GM23338 (cell line): Measurements from ENCODE around the gene FAM20C. TPM values are rescaled to one million over a fixed set of nuclear protein-coding genes. Genes with fewer than 3 reads are reported as not detected.

Experiments used
- ATAC-seq: fragments of 200-7000 bp; cut with Tn5 transposase; 3 replicates; pipeline ENCODE4 v1.9.1; 2020
- DNase-seq: peaks from one replicate; pipeline ENCODE4 v3.0.0-alpha.2; 2015; ENCODE audit warnings: low spot score
- H2AFZ ChIP-seq: fragments of 200-600 bp; sonication (generic); 2 replicates; pipeline ENCODE4 v1.8.0; 2016; ENCODE audit warnings: antibody characterized with exemption, mild to moderate bottlenecking, moderate library complexity
- H3F3A ChIP-seq: fragments of 200-600 bp; sonication (generic); replicated peaks from 2 replicates; pipeline ENCODE4 v1.8.0; 2017; ENCODE audit warnings: antibody characterized with exemption, mixed run types, low read depth
- H3K27ac ChIP-seq: fragments of 200-600 bp; sonication (generic); 2 replicates; pipeline ENCODE4 v1.6.1; 2016; ENCODE audit warnings: low read depth
- H3K27me3 ChIP-seq: fragments of 200-600 bp; sonication (generic); 2 replicates; pipeline ENCODE4 v1.8.0; 2016; ENCODE audit warnings: mild to moderate bottlenecking, mixed run types, moderate library complexity; ENCODE audit not compliant: insufficient read depth
- H3K36me3 ChIP-seq: fragments of 200-600 bp; sonication (generic); 2 replicates; pipeline ENCODE4 v1.8.0; 2016; ENCODE audit warnings: mild to moderate bottlenecking; ENCODE audit not compliant: insufficient read depth
- H3K4me1 ChIP-seq: fragments of 200-600 bp; sonication (generic); 2 replicates; pipeline ENCODE4 v1.8.0; 2016; ENCODE audit warnings: mild to moderate bottlenecking, moderate library complexity; ENCODE audit not compliant: insufficient read depth
- H3K4me2 ChIP-seq: fragments of 200-600 bp; sonication (generic); 2 replicates; pipeline ENCODE4 v1.7.1; 2017; ENCODE audit warnings: mixed run types
- H3K4me3 ChIP-seq: fragments of 200-600 bp; sonication (generic); 2 replicates; pipeline ENCODE4 v1.6.1; 2016; ENCODE audit warnings: mixed run types
- H3K79me2 ChIP-seq: fragments of 200-600 bp; sonication (generic); replicated peaks from 2 replicates; pipeline ENCODE4 v1.8.0; 2017; ENCODE audit warnings: mild to moderate bottlenecking; ENCODE audit not compliant: insufficient read depth
- H3K9me2 ChIP-seq: fragments of 200-600 bp; sonication (generic); 2 replicates; pipeline ENCODE4 v1.8.0; 2017; ENCODE audit not compliant: insufficient read depth
- H4K20me1 ChIP-seq: fragments of 200-600 bp; sonication (generic); replicated peaks from 2 replicates; pipeline ENCODE4 v1.8.0; 2017; ENCODE audit warnings: mild to moderate bottlenecking; ENCODE audit not compliant: insufficient read depth
- H3K27ac Mint-ChIP-seq: 2 replicates; pipeline ENCODE4 v1.8.0; 2020; ENCODE audit warnings: inconsistent platforms, mild to moderate bottlenecking, moderate library complexity, mixed read lengths
- H3K27me3 Mint-ChIP-seq: 3 replicates; pipeline ENCODE4 v1.8.0; 2022; ENCODE audit warnings: low read depth, mild to moderate bottlenecking, moderate library complexity, mixed read lengths, inconsistent platforms; ENCODE audit not compliant: insufficient read depth, poor library complexity
- H3K36me3 Mint-ChIP-seq: 3 replicates; pipeline ENCODE4 v1.8.0; 2021; ENCODE audit warnings: low read depth, mild to moderate bottlenecking, inconsistent platforms, moderate library complexity, mixed read lengths
- H3K4me1 Mint-ChIP-seq: 3 replicates; pipeline ENCODE4 v1.8.0; 2020; ENCODE audit warnings: mild to moderate bottlenecking, inconsistent platforms, mixed read lengths
- H3K4me3 Mint-ChIP-seq: 3 replicates; pipeline ENCODE4 v1.8.0; 2021; ENCODE audit warnings: moderate library complexity, mild to moderate bottlenecking, inconsistent platforms, mixed read lengths
- H3K9me3 Mint-ChIP-seq: 3 replicates; pipeline ENCODE4 v1.8.0; 2020; ENCODE audit warnings: moderate library complexity, mild to moderate bottlenecking, inconsistent platforms, mixed read lengths
- CREB1 ChIP-seq: fragments of 250-450 bp; sonication (Bioruptor Pico); IDR thresholded peaks from 2 replicates; pipeline ENCODE4 v1.5.0; 2020; ENCODE audit warnings: low read depth, mild to moderate bottlenecking, moderate library complexity
- CTCF ChIP-seq, 2 experiments: fragments of 200-600 bp in 1 of 2; sonication (generic) in 1 of 2; conservative IDR thresholded peaks; 2 replicates each; pipeline versions ENCODE4 v1.5.1 to v1.6.1; 2016 to 2017; ENCODE audit warnings: antibody characterized with exemption in 2 of 2, low read depth in 2 of 2, mild to moderate bottlenecking in 2 of 2, moderate library complexity in 1 of 2
- EZH2 ChIP-seq: fragments of 200-600 bp; sonication (generic); IDR thresholded peaks from one replicate; pipeline ENCODE4 v1.8.0; 2017; ENCODE audit warnings: antibody characterized with exemption, mild to moderate bottlenecking, low read depth; ENCODE audit not compliant: unreplicated experiment
- EZH2phosphoT487 ChIP-seq: fragments of 200-600 bp; sonication (generic); IDR thresholded peaks from one replicate; pipeline ENCODE4 v1.8.1; 2018; ENCODE audit warnings: antibody characterized with exemption; ENCODE audit not compliant: unreplicated experiment
- JUNB ChIP-seq: IDR thresholded peaks from one replicate; pipeline ENCODE4 v1.6.1; 2016; ENCODE audit warnings: antibody characterized with exemption; ENCODE audit not compliant: unreplicated experiment
- STAT1 ChIP-seq: IDR thresholded peaks from one replicate; pipeline ENCODE4 v1.6.1; 2016; ENCODE audit warnings: antibody characterized with exemption; ENCODE audit not compliant: unreplicated experiment
- ZNF114 ChIP-seq: fragments of 250-450 bp; sonication (Bioruptor Pico); IDR thresholded peaks from 2 replicates; pipeline ENCODE4 v1.5.0; 2020; ENCODE audit warnings: mild to moderate bottlenecking, moderate library complexity
- polyA plus RNA-seq: library from polyadenylated mRNA; unstranded; fragments of >200 nt; fragmentation: Nextera tagmentation; extraction: Ambion mirVana; gene quantifications from 2 replicates; pipeline ENCODE4 v1.2.1, GENCODE V29; 2016
- total RNA-seq: library from RNA; depleted of rRNA; stranded (reverse); fragments of >200 nt; shearing (Covaris generic); gene quantifications from 2 replicates; pipeline ENCODE4 v1.2.3, GENCODE V29; 2014
- TF ChIP-seq, protein P1 (sequence below): fragments of 250-450 bp; sonication (Bioruptor Pico); IDR thresholded peaks from 2 replicates; pipeline ENCODE4 v1.5.0; 2020; ENCODE audit warnings: mild to moderate bottlenecking, moderate library complexity
- TF ChIP-seq, protein P2 (sequence below): IDR thresholded peaks from one replicate; pipeline ENCODE4 v1.6.1; 2018; ENCODE audit warnings: antibody characterized with exemption; ENCODE audit not compliant: unreplicated experiment

The FAM20C gene
- total and polyA plus RNA-seq, 2 experiments from 2014 or later, result 7.6 to 24.8 TPM

GRCh38 chr7:278081-278480, 85.7 kb downstream of the FAM20C start (continued):
- TF ChIP-seq STAT1 (no peak), ZNF114 (no peak), JUNB (no peak)
- TF ChIP-seq, protein P1, sequence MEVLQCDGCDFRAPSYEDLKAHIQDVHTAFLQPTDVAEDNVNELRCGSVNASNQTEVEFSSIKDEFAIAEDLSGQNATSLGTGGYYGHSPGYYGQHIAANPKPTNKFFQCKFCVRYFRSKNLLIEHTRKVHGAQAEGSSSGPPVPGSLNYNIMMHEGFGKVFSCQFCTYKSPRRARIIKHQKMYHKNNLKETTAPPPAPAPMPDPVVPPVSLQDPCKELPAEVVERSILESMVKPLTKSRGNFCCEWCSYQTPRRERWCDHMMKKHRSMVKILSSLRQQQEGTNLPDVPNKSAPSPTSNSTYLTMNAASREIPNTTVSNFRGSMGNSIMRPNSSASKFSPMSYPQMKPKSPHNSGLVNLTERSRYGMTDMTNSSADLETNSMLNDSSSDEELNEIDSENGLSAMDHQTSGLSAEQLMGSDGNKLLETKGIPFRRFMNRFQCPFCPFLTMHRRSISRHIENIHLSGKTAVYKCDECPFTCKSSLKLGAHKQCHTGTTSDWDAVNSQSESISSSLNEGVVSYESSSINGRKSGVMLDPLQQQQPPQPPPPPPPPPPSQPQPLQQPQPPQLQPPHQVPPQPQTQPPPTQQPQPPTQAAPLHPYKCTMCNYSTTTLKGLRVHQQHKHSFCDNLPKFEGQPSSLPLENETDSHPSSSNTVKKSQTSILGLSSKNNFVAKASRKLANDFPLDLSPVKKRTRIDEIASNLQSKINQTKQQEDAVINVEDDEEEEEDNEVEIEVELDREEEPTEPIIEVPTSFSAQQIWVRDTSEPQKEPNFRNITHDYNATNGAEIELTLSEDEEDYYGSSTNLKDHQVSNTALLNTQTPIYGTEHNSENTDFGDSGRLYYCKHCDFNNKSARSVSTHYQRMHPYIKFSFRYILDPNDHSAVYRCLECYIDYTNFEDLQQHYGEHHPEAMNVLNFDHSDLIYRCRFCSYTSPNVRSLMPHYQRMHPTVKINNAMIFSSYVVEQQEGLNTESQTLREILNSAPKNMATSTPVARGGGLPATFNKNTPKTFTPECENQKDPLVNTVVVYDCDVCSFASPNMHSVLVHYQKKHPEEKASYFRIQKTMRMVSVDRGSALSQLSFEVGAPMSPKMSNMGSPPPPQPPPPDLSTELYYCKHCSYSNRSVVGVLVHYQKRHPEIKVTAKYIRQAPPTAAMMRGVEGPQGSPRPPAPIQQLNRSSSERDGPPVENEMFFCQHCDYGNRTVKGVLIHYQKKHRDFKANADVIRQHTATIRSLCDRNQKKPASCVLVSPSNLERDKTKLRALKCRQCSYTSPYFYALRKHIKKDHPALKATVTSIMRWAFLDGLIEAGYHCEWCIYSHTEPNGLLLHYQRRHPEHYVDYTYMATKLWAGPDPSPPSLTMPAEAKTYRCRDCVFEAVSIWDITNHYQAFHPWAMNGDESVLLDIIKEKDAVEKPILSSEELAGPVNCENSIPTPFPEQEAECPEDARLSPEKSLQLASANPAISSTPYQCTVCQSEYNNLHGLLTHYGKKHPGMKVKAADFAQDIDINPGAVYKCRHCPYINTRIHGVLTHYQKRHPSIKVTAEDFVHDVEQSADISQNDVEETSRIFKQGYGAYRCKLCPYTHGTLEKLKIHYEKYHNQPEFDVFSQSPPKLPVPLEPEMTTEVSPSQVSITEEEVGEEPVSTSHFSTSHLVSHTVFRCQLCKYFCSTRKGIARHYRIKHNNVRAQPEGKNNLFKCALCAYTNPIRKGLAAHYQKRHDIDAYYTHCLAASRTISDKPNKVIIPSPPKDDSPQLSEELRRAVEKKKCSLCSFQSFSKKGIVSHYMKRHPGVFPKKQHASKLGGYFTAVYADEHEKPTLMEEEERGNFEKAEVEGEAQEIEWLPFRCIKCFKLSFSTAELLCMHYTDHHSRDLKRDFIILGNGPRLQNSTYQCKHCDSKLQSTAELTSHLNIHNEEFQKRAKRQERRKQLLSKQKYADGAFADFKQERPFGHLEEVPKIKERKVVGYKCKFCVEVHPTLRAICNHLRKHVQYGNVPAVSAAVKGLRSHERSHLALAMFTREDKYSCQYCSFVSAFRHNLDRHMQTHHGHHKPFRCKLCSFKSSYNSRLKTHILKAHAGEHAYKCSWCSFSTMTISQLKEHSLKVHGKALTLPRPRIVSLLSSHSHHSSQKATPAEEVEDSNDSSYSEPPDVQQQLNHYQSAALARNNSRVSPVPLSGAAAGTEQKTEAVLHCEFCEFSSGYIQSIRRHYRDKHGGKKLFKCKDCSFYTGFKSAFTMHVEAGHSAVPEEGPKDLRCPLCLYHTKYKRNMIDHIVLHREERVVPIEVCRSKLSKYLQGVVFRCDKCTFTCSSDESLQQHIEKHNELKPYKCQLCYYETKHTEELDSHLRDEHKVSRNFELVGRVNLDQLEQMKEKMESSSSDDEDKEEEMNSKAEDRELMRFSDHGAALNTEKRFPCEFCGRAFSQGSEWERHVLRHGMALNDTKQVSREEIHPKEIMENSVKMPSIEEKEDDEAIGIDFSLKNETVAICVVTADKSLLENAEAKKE (CRISPR knock-in tag), result no peak

DNA sequence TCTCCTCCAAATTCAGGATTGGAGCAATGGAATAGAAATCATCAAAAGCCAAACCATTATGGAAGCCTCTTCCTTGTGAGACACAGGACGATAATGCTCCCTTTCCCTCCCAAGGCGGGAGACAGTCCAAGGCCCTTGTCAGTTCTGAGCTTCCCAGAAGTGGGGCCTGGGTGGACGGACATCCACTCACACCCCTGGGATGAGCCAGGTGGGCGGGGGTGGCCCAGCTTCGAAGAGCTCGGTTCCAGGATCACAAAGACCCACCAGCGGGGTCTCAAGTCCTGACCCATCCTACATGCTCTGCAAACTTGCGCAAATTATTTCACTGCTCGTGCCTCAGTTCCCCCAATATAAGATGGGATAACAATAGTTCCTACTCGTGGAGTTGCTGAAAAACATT, 87.5 kb downstream of the FAM20C start:
- ATAC-seq, result no peak
- Histone ChIP-seq H3K36me3 (peaks cover 4% of the 10 kb centered on the region; the same call in 1 of the 2 replicates), H3K4me2 (no peak overlapping the region), H3K27me3 (no peaks in the 10 kb centered on the region), H3K4me1 (no peaks in the 10 kb centered on the region), H3K27ac (no peak overlapping the region), H3K4me3 (no peak overlapping the region), H3K9me2 (0 out of 2 replicates have a peak, but pooled peaks cover 5% of the 10 kb centered on the region), H3F3A (no peaks in the 10 kb centered on the region), H3K79me2 (no peaks in the 10 kb centered on the region), H2AFZ (no peak overlapping the region), H4K20me1 (no peaks in the 10 kb centered on the region)
- H3K27me3 Mint-ChIP-seq, result peaks cover 8% of the 10 kb centered on the region
- H3K27ac Mint-ChIP-seq, result no peak overlapping the region
- H3K36me3 Mint-ChIP-seq, result peaks cover 30% of the 10 kb centered on the region
- no peaks in the 10 kb centered on the region for H3K4me1 Mint-ChIP-seq
- no peak for DNase-seq
- H3K4me3 Mint-ChIP-seq, result no peak overlapping the region
- H3K9me3 Mint-ChIP-seq, result peaks cover 71% of the 10 kb centered on the region
- TF ChIP-seq EZH2 (no peak), CREB1 (CRISPR knock-in tag) (no peak), EZH2phosphoT487 (no peak), CTCF (conservative IDR thresholded peaks at IDR 0.05; ENCODE audit: low read depth in 2 of 2) (no peak)
- TF ChIP-seq, protein P2, sequence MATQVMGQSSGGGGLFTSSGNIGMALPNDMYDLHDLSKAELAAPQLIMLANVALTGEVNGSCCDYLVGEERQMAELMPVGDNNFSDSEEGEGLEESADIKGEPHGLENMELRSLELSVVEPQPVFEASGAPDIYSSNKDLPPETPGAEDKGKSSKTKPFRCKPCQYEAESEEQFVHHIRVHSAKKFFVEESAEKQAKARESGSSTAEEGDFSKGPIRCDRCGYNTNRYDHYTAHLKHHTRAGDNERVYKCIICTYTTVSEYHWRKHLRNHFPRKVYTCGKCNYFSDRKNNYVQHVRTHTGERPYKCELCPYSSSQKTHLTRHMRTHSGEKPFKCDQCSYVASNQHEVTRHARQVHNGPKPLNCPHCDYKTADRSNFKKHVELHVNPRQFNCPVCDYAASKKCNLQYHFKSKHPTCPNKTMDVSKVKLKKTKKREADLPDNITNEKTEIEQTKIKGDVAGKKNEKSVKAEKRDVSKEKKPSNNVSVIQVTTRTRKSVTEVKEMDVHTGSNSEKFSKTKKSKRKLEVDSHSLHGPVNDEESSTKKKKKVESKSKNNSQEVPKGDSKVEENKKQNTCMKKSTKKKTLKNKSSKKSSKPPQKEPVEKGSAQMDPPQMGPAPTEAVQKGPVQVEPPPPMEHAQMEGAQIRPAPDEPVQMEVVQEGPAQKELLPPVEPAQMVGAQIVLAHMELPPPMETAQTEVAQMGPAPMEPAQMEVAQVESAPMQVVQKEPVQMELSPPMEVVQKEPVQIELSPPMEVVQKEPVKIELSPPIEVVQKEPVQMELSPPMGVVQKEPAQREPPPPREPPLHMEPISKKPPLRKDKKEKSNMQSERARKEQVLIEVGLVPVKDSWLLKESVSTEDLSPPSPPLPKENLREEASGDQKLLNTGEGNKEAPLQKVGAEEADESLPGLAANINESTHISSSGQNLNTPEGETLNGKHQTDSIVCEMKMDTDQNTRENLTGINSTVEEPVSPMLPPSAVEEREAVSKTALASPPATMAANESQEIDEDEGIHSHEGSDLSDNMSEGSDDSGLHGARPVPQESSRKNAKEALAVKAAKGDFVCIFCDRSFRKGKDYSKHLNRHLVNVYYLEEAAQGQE, result no peak
